Erythroblast (primary cell): ENCODE data around the gene NCF1.
"Not testable (repeated sequence)": the region's sequence is repeated elsewhere in the genome, so short reads cannot be mapped to it uniquely, and the experiment has no call there.

ENCODE experiments used
- GATA1 ChIP-seq: IDR thresholded peaks from 2 replicates; pipeline ENCODE4 v1.6.1; 2011; ENCODE audit warnings: low read depth, mild to moderate bottlenecking, control low read depth, low read length, moderate library complexity
- POLR2A ChIP-seq: IDR thresholded peaks from 2 replicates; pipeline ENCODE4 v1.6.1; 2011; ENCODE audit warnings: mild to moderate bottlenecking, low read length

DNA sequence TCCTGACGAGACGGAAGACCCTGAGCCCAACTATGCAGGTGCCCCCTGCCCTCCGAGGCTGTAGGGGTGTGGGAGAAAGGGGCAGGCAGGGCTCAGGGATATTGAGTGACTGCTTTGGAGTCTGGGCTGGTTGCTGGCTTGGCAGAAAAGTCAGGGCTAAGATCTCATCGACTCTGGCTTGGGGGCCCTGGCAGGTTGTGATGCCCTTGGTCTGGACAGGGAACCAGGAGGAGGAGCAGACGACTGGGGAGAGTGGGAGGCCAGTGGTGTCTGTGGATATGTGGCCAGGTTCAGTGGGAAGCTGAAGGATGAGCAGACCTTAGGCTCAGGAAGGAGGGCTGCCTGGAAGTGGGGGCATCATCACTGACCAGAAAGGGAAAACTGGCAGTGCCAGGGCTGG, 9.8 kb downstream of the NCF1 start:
- not testable (repeated sequence) for TF ChIP-seq POLR2A, GATA1
